Mammary epithelial cell (primary cell): Measurements from ENCODE around the gene UBE3B.

Experiments used
- CTCF ChIP-seq, 2 donors: IDR thresholded peaks in 1 of 2; conservative IDR thresholded peaks in 1 of 2; 2 replicates each; pipeline ENCODE4 v1.5.1; 2011 to 2012; ENCODE audit warnings: inconsistent platforms in 2 of 2, low read length in 2 of 2, mild to moderate bottlenecking in 2 of 2, control low read depth in 1 of 2, low read depth in 1 of 2; ENCODE audit not compliant: insufficient read depth in 1 of 2; ENCODE audit errors: extremely low read depth in 1 of 2
- EZH2 ChIP-seq: IDR thresholded peaks from 2 replicates; pipeline ENCODE4 v1.6.1; 2012; ENCODE audit warnings: low read length, inconsistent platforms, borderline replicate concordance

DNA sequence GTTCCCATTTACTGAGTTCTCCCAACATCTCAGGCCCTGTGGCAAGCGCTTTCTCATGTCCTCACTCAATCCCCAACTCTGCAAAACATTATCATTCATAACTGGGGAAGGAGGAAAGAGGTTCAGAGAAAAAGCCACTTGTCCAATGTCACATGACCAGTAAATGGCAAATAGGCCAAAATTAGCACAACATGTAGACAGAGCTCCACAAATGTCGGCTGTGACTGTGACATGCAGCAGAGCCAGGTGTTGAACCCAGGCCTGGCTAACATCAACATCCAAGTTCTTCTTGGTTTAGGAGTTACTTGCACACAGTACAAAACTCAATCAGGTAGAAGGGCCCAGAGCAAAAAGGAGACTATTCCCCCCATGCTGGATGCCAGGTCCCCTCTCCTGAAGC is 11.1 kb upstream of the UBE3B start:
- TF ChIP-seq CTCF (conservative IDR thresholded peaks at IDR 0.05 in 1 of 2, IDR thresholded peaks at IDR 0.05 in 1 of 2; ENCODE audit: extremely low read depth in 1 of 2, insufficient read depth in 1 of 2, low read depth in 1 of 2, low read length in 2 of 2) (no peak), EZH2 (no peak)
